GM19455 (cell line): ENCODE results near the gene ISM1.

Source experiments
- ATAC-seq: cut with Tn5 transposase; IDR thresholded peaks from one replicate; pipeline ENCODE4 v1.9.1; 2021; ENCODE audit not compliant: unreplicated experiment

ISM1 gene

GRCh38 chr20:13340088-13340487 is 119.0 kb downstream of the ISM1 start:
- no peak for ATAC-seq

GRCh38 chr20:13341737-13342393 is 120.8 kb downstream of the ISM1 start:
- ATAC-seq = no peak

DNA sequence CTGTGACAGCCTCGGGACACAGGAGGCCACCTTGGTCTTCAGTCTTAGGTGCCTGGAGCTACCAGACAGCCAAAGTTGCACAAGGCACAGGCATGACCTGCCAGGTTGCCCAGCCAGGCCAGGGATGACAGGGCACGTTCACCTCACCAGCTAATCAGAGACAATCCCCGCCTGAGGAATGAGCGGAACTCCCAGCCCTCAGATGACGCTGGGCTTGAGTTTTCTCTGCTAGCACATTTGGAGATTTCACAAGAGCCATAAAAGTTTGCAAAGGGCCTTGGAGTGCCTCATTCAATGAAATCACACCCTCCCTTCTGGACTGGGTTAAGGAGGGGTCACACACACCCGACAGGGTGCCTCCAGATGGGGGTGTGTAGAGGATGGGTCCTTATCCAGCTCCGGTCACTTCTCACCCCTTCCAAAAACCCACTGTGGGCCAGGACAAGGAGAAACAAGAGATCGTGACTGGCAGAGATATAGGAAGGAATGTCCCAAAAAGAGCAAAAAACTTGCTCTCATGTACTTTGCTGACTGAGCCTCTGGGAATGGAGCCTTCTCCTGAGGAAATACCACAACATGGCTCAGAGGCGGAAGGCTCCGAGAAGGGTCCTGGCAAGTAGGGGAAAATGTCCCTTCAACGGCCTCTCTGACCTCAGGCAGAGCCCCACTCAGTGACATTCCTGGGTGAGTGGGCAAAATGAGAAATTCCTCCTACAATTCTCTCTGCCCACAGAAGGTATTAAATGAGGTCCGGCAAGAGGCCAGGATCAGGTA is 121.6 kb downstream of the ISM1 start:
- no peak for ATAC-seq

DNA sequence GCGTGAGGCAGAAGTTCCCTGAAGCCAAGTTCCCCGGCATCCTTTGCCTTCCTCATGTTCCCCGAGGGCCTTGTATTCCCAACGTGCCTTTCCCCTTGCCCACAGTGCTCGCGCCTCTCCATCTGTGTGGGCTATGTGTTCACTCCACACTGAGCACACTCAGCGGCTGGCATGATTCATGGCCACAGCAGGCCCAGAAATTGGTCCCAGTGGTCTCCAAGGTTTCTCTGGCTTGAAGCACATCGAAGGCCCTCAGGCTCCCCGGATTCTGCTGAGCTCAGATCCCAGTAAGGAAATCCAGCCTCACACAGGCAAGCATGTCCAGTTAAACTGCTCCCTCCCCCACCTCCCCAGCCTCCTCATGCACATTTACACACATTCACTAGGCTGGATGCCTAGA is 123.6 kb downstream of the ISM1 start:
- no peak for ATAC-seq

- ATAC-seq = no peak
These were observed 127.5 kb downstream of the ISM1 start for GRCh38 chr20:13348311-13349234.

DNA sequence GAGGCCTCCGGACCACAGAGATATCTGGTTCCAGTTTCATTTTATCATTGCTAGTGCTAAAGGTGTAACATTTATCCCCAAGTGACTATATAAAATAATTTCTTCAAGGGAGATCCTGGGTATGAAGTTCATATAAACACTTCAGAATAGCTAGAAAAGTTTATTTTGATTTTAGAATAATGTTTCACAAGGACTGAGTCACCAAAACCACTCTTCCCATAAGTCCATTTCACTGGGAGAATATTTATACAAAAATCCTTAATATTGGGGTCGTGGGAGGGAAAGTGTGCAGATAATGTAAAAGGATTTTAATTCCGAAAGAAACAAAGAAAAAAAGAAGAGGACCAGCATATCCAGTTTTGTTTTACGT is 128.1 kb downstream of the ISM1 start:
- ATAC-seq = no peak
